MM.1S (cell line): ENCODE results near the gene HSD17B11.
"Not testable (repeated sequence)": the region's sequence is repeated elsewhere in the genome, so short reads cannot be mapped to it uniquely, and the experiment has no call there.

Experiments
- DNase-seq: peaks from one replicate; pipeline ENCODE4 v3.0.0-alpha.2; 2015
- H2AFZ ChIP-seq: fragments of 300-600 bp; sonication (generic); 2 replicates; pipeline ENCODE4 v1.6.0; 2016; ENCODE audit warnings: antibody characterized with exemption, low read length
- H3F3A ChIP-seq: fragments of 300-600 bp; sonication (generic); 2 replicates; pipeline ENCODE4 v1.6.1; 2016; ENCODE audit warnings: mild to moderate bottlenecking, antibody characterized with exemption, low read length, moderate library complexity, mixed read lengths; ENCODE audit not compliant: insufficient read depth
- H3K27ac ChIP-seq: fragments of 300-600 bp; sonication (generic); 2 replicates; pipeline ENCODE4 v1.5.1; 2016; ENCODE audit warnings: mild to moderate bottlenecking, low read length
- H3K27me3 ChIP-seq: fragments of 300-600 bp; sonication (generic); replicated peaks from 2 replicates; pipeline ENCODE4 v1.6.0; 2016; ENCODE audit warnings: low read length; ENCODE audit not compliant: insufficient read depth
- H3K36me3 ChIP-seq: fragments of 300-600 bp; sonication (generic); replicated peaks from 2 replicates; pipeline ENCODE4 v1.6.1; 2016; ENCODE audit warnings: mild to moderate bottlenecking, low read length, mixed read lengths; ENCODE audit not compliant: insufficient read depth
- H3K4me1 ChIP-seq: fragments of 300-600 bp; sonication (generic); 2 replicates; pipeline ENCODE4 v1.6.1; 2016; ENCODE audit warnings: low read length, mixed read lengths
- H3K4me2 ChIP-seq: fragments of 300-600 bp; sonication (generic); 2 replicates; pipeline ENCODE4 v1.6.0; 2016; ENCODE audit warnings: low read depth, low read length
- H3K4me3 ChIP-seq: fragments of 300-600 bp; sonication (generic); 2 replicates; pipeline ENCODE4 v1.5.1; 2016; ENCODE audit warnings: low read length, mixed read lengths
- H3K79me2 ChIP-seq: fragments of 300-600 bp; sonication (generic); 2 replicates; pipeline ENCODE4 v1.6.1; 2016; ENCODE audit warnings: mixed run types, low read length, mixed read lengths
- H3K9ac ChIP-seq: fragments of 300-600 bp; sonication (generic); 2 replicates; pipeline ENCODE4 v1.6.1; 2016; ENCODE audit warnings: low read length, mixed read lengths
- H3K9me2 ChIP-seq: fragments of 300-600 bp; sonication (generic); replicated peaks from 2 replicates; pipeline ENCODE4 v1.6.1; 2016; ENCODE audit warnings: mild to moderate bottlenecking, low read length, mixed read lengths; ENCODE audit not compliant: insufficient read depth
- H3K9me3 ChIP-seq: fragments of 300-600 bp; sonication (generic); replicated peaks from 2 replicates; pipeline ENCODE4 v1.6.1; 2016; ENCODE audit warnings: mild to moderate bottlenecking, low read length, mixed read lengths; ENCODE audit not compliant: insufficient read depth
- H4K20me1 ChIP-seq: fragments of 300-600 bp; sonication (generic); 2 replicates; pipeline ENCODE4 v1.6.1; 2016; ENCODE audit warnings: mild to moderate bottlenecking, low read length, moderate library complexity, mixed read lengths; ENCODE audit not compliant: insufficient read depth
- CTCF ChIP-seq: fragments of 300-600 bp; sonication (generic); IDR thresholded peaks from 2 replicates; pipeline ENCODE4 v1.5.1; 2016; ENCODE audit warnings: antibody characterized with exemption, low read length, mixed read lengths
- EZH2 ChIP-seq: fragments of 300-600 bp; sonication (generic); optimal IDR thresholded peaks from 2 replicates; pipeline ENCODE3; 2017; ENCODE audit warnings: low read depth, mild to moderate bottlenecking, antibody characterized with exemption, low read length, mixed read lengths
- EZH2phosphoT487 ChIP-seq: fragments of 300-600 bp; sonication (generic); IDR thresholded peaks from 2 replicates; pipeline ENCODE4 v1.6.1; 2018; ENCODE audit warnings: antibody characterized with exemption, low read length

HSD17B11 gene

GRCh38 chr4:87304745-87305432 lies 86.1 kb downstream of the HSD17B11 start:
- Histone ChIP-seq H3K9me2 (no peaks in the 10 kb centered on the region), H3K9ac (no peak overlapping the region), H4K20me1 (no peaks in the 10 kb centered on the region), H3K27ac (no peak overlapping the region), H3K79me2 (no peaks in the 10 kb centered on the region), H3K36me3 (no peaks in the 10 kb centered on the region), H3K4me1 (no peaks in the 10 kb centered on the region), H3F3A (no peaks in the 10 kb centered on the region), H3K4me2 (no peak overlapping the region), H3K9me3 (no peaks in the 10 kb centered on the region), H3K4me3 (no peak overlapping the region), H2AFZ (no peak overlapping the region), H3K27me3 (no peaks in the 10 kb centered on the region)
- TF ChIP-seq EZH2 = no peak
- no peak for TF ChIP-seq EZH2phosphoT487
- no peak for TF ChIP-seq CTCF
- no peak for DNase-seq

GRCh38 chr4:87299898-87300297 lies 91.1 kb downstream of the HSD17B11 start:
- Histone ChIP-seq H3K9me3 (no peaks in the 10 kb centered on the region), H3K9me2 (no peaks in the 10 kb centered on the region), H3K36me3 (no peaks in the 10 kb centered on the region), H3F3A (no peaks in the 10 kb centered on the region), H2AFZ (no peak overlapping the region), H3K4me3 (no peak overlapping the region), H3K79me2 (no peaks in the 10 kb centered on the region), H3K27ac (no peak overlapping the region), H3K4me2 (no peak overlapping the region), H3K9ac (no peak overlapping the region), H3K27me3 (no peaks in the 10 kb centered on the region), H3K4me1 (no peaks in the 10 kb centered on the region), H4K20me1 (no peaks in the 10 kb centered on the region)
- no peak for DNase-seq
- TF ChIP-seq EZH2 = no peak
- no peak for TF ChIP-seq CTCF
- TF ChIP-seq EZH2phosphoT487 = no peak

- Histone ChIP-seq H2AFZ (no peak overlapping the region), H3K27me3 (no peaks in the 10 kb centered on the region), H3K4me1 (no peaks in the 10 kb centered on the region), H3K9me2 (no peaks in the 10 kb centered on the region), H4K20me1 (no peaks in the 10 kb centered on the region), H3K36me3 (no peaks in the 10 kb centered on the region), H3K4me2 (no peak overlapping the region), H3K4me3 (no peak overlapping the region), H3K27ac (no peak overlapping the region), H3K79me2 (no peaks in the 10 kb centered on the region), H3F3A (no peaks in the 10 kb centered on the region), H3K9me3 (no peaks in the 10 kb centered on the region), H3K9ac (no peak overlapping the region)
- TF ChIP-seq EZH2phosphoT487 = no peak
- TF ChIP-seq CTCF = no peak
- DNase-seq = no peak
Measured at GRCh38 chr4:87298362-87298761, 92.6 kb downstream of the HSD17B11 start.

- not testable (repeated sequence) for H3K9me3 ChIP-seq, H3K9ac ChIP-seq, H3K9me2 ChIP-seq, H3K79me2 ChIP-seq, H3K4me2 ChIP-seq, H3K4me3 ChIP-seq, H3K4me1 ChIP-seq, H2AFZ ChIP-seq, H3K27ac ChIP-seq, H3K27me3 ChIP-seq, H4K20me1 ChIP-seq, DNase-seq, H3F3A ChIP-seq, H3K36me3 ChIP-seq
Measured at GRCh38 chr4:87294911-87295310, 96.1 kb downstream of the HSD17B11 start.

- H3K27me3 ChIP-seq, H3K9me3 ChIP-seq, H3K9me2 ChIP-seq, H3K9ac ChIP-seq, H3K4me1 ChIP-seq, H3K36me3 ChIP-seq, H3K4me2 ChIP-seq, H4K20me1 ChIP-seq, H3K4me3 ChIP-seq, DNase-seq, H3F3A ChIP-seq, H3K79me2 ChIP-seq, H3K27ac ChIP-seq, H2AFZ ChIP-seq: not testable (repeated sequence)
Measured at GRCh38 chr4:87293889-87294288, 97.1 kb downstream of the HSD17B11 start.
